Subcutaneous abdominal adipose tissue (tissue), 5 donors: Measurements from ENCODE around the gene F2RL2.

Experiments used
- H3K27ac ChIP-seq: one replicate; pipeline ENCODE4 v1.7.0; 2013; ENCODE audit warnings: low read depth, mild to moderate bottlenecking, inconsistent platforms, low read length, moderate library complexity
- H3K27me3 ChIP-seq, 5 donors: one replicate each; pipeline ENCODE4 v1.7.0; 2013; ENCODE audit warnings: low read length in 5 of 5, inconsistent platforms in 1 of 5; ENCODE audit not compliant: control insufficient read depth in 5 of 5, insufficient read depth in 4 of 5
- H3K36me3 ChIP-seq, 5 donors: one replicate each; pipeline ENCODE4 v1.7.0; 2013; ENCODE audit warnings: low read length in 5 of 5; ENCODE audit not compliant: control insufficient read depth in 5 of 5, insufficient read depth in 5 of 5
- H3K4me1 ChIP-seq, 5 donors: one replicate each; pipeline ENCODE4 v1.7.0; 2013; ENCODE audit warnings: low read length in 5 of 5, mild to moderate bottlenecking in 3 of 5, moderate library complexity in 1 of 5; ENCODE audit not compliant: control insufficient read depth in 5 of 5, insufficient read depth in 5 of 5
- H3K4me3 ChIP-seq, 5 donors: one replicate each; pipeline ENCODE4 v1.7.0; 2013; ENCODE audit warnings: low read length in 5 of 5, low read depth in 1 of 5
- H3K9ac ChIP-seq, 5 donors: one replicate each; pipeline ENCODE4 v1.7.0; 2013; ENCODE audit warnings: low read length in 5 of 5, mild to moderate bottlenecking in 4 of 5, moderate library complexity in 3 of 5
- H3K9me3 ChIP-seq, 5 donors: one replicate each; pipeline ENCODE4 v1.7.0; 2013; ENCODE audit warnings: low read length in 5 of 5; ENCODE audit not compliant: control insufficient read depth in 5 of 5
- donor health status: healthy.
- donor health status: healthy.
- donor health status: healthy.
- donor health status: healthy.
- donor health status: healthy.

F2RL2 gene

GRCh38 chr5:76657091-76657490 is 33.9 kb upstream of the F2RL2 start:
- Histone ChIP-seq H3K36me3 (peaks cover 0 to 14% (median 0%) of the 10 kb centered on the region in 5 donors), H3K27ac (no peak overlapping the region), H3K27me3 (no peaks in the 10 kb centered on the region), H3K4me3 (no peak overlapping the region), H3K9me3 (no peaks in the 10 kb centered on the region), H3K4me1 (peaks cover 0 to 8% (median 0%) of the 10 kb centered on the region in 5 donors), H3K9ac (no peak overlapping the region)

GRCh38 chr5:76652809-76653414 is 29.7 kb upstream of the F2RL2 start:
- Histone ChIP-seq H3K36me3 (peaks cover 0 to 6% (median 2%) of the 10 kb centered on the region in 5 donors), H3K27me3 (no peaks in the 10 kb centered on the region), H3K9me3 (peaks cover 3 to 18% (median 9%) of the 10 kb centered on the region in 5 donors), H3K4me3 (no peak overlapping the region), H3K27ac (no peak overlapping the region), H3K4me1 (peaks cover 0 to 3% (median 0%) of the 10 kb centered on the region in 5 donors), H3K9ac (no peak overlapping the region)

- peaks cover 3 to 18% (median 9%) of the 10 kb centered on the region in 5 donors for H3K9me3 ChIP-seq
- no peaks in the 10 kb centered on the region for H3K27me3 ChIP-seq
- peak overlapping the region in 1 of 5 donors; percentile 8 for H3K4me3 ChIP-seq
- H3K27ac ChIP-seq: no peak overlapping the region
- no peaks in the 10 kb centered on the region for H3K4me1 ChIP-seq
- H3K9ac ChIP-seq: no peak overlapping the region
- peaks cover 0 to 5% (median 2%) of the 10 kb centered on the region in 5 donors for H3K36me3 ChIP-seq
These were observed 25.9 kb upstream of the F2RL2 start for GRCh38 chr5:76649140-76649539.

GRCh38 chr5:76643371-76643770 is 20.2 kb upstream of the F2RL2 start:
- no peak overlapping the region for H3K27ac ChIP-seq
- H3K9ac ChIP-seq: no peak overlapping the region
- peaks cover 0 to 12% (median 2%) of the 10 kb centered on the region in 5 donors for H3K36me3 ChIP-seq
- peaks cover 0 to 4% (median 0%) of the 10 kb centered on the region in 5 donors for H3K9me3 ChIP-seq
- H3K4me3 ChIP-seq: no peak overlapping the region
- H3K4me1 ChIP-seq: peaks cover 0 to 6% (median 0%) of the 10 kb centered on the region in 5 donors
- H3K27me3 ChIP-seq: no peaks in the 10 kb centered on the region

GRCh38 chr5:76642390-76643040 is 19.3 kb upstream of the F2RL2 start:
- H3K27me3 ChIP-seq: no peaks in the 10 kb centered on the region
- no peak overlapping the region for H3K4me3 ChIP-seq
- H3K36me3 ChIP-seq: peaks cover 0 to 8% (median 0%) of the 10 kb centered on the region in 5 donors
- H3K9me3 ChIP-seq: no peaks in the 10 kb centered on the region
- peaks cover 0 to 6% (median 0%) of the 10 kb centered on the region in 5 donors for H3K4me1 ChIP-seq
- no peak overlapping the region for H3K27ac ChIP-seq
- no peak overlapping the region for H3K9ac ChIP-seq

DNA sequence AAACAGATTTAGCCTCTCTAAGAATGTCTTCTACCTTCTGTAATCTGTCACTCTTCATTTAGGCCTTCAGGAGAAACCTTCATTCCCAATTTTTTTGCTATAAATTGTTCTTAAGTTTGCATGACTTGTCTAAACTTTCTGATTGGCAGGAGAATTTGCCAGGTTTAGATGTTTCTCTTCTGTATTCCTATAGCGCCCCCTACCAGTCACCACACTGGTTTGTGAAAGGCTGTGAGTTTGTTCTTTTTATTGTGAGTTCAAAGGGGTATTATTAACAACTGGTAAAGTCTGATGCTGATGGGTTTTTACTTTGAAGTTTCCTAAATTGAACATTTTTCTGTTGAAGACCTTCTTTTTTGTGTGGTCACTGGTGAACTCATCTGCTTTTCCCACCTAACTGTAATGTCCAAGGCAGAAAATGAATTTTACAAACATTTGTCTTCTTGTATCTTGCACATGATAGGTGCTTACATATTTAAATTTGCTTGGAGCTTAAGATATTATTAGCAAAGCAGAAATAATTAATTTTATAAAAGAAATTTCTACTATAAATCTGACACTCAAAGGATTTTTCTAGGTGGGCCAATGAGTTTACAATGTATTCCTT is 18.4 kb upstream of the F2RL2 start:
- no peak overlapping the region for H3K4me3 ChIP-seq
- H3K9ac ChIP-seq: no peak overlapping the region
- no peaks in the 10 kb centered on the region for H3K27me3 ChIP-seq
- peaks cover 0 to 8% (median 0%) of the 10 kb centered on the region in 5 donors for H3K36me3 ChIP-seq
- peaks cover 0 to 6% (median 0%) of the 10 kb centered on the region in 5 donors for H3K4me1 ChIP-seq
- H3K27ac ChIP-seq: no peak overlapping the region
- H3K9me3 ChIP-seq: no peaks in the 10 kb centered on the region

- Histone ChIP-seq H3K4me1 (peaks cover 0 to 6% (median 0%) of the 10 kb centered on the region in 5 donors), H3K9ac (no peak overlapping the region), H3K4me3 (no peak overlapping the region), H3K27me3 (no peaks in the 10 kb centered on the region), H3K27ac (no peak overlapping the region), H3K36me3 (peaks cover 0 to 8% (median 0%) of the 10 kb centered on the region in 5 donors), H3K9me3 (no peaks in the 10 kb centered on the region)
These were observed 15.3 kb upstream of the F2RL2 start for GRCh38 chr5:76638479-76638878.

- no peaks in the 10 kb centered on the region for H3K27me3 ChIP-seq
- no peak overlapping the region for H3K27ac ChIP-seq
- peaks cover 0 to 5% (median 0%) of the 10 kb centered on the region in 5 donors for H3K36me3 ChIP-seq
- H3K4me3 ChIP-seq: no peak overlapping the region
- peaks cover 0 to 6% (median 0%) of the 10 kb centered on the region in 5 donors for H3K4me1 ChIP-seq
- no peaks in the 10 kb centered on the region for H3K9me3 ChIP-seq
- H3K9ac ChIP-seq: no peak overlapping the region
These were observed 14.3 kb upstream of the F2RL2 start for GRCh38 chr5:76637490-76637889.

GRCh38 chr5:76634661-76635060 is 11.5 kb upstream of the F2RL2 start:
- Histone ChIP-seq H3K27ac (no peak overlapping the region), H3K36me3 (no peaks in the 10 kb centered on the region), H3K4me1 (peaks cover 0 to 6% (median 0%) of the 10 kb centered on the region in 5 donors), H3K9ac (no peak overlapping the region), H3K9me3 (no peaks in the 10 kb centered on the region), H3K27me3 (no peaks in the 10 kb centered on the region), H3K4me3 (no peak overlapping the region)

- H3K27ac ChIP-seq: no peak overlapping the region
- H3K9me3 ChIP-seq: no peaks in the 10 kb centered on the region
- H3K4me1 ChIP-seq: peaks cover 0 to 10% (median 4%) of the 10 kb centered on the region in 5 donors
- no peaks in the 10 kb centered on the region for H3K36me3 ChIP-seq
- no peaks in the 10 kb centered on the region for H3K27me3 ChIP-seq
- H3K9ac ChIP-seq: no peak overlapping the region
- no peak overlapping the region for H3K4me3 ChIP-seq
These were observed 3.5 kb upstream of the F2RL2 start for GRCh38 chr5:76626738-76627137.
